Measurements from ENCODE around the gene RBP3.

The RBP3 gene

GRCh38 chr10:47359101-47359500, 10.9 kb downstream of the RBP3 start:
- DNase-seq = no peak

- DNase-seq = no peak
Observed at GRCh38 chr10:47359626-47360418, 11.7 kb downstream of the RBP3 start.

- no peak for DNase-seq
Observed at GRCh38 chr10:47360419-47361040, 12.4 kb downstream of the RBP3 start.

GRCh38 chr10:47361293-47361692, 13.1 kb downstream of the RBP3 start:
- DNase-seq = no peak

- DNase-seq = no peak
Observed at GRCh38 chr10:47362199-47362598, 14.0 kb downstream of the RBP3 start.

- DNase-seq = no peak
Observed at GRCh38 chr10:47363781-47364180, 15.6 kb downstream of the RBP3 start.

GRCh38 chr10:47364366-47364765, 16.2 kb downstream of the RBP3 start:
- DNase-seq = no peak

GRCh38 chr10:47364911-47365310, 16.7 kb downstream of the RBP3 start:
- DNase-seq = no peak

GRCh38 chr10:47365431-47366180, 17.4 kb downstream of the RBP3 start:
- DNase-seq = no peak

GRCh38 chr10:47366181-47366631, 18.0 kb downstream of the RBP3 start:
- DNase-seq = no peak

- DNase-seq = no peak
Observed at GRCh38 chr10:47366731-47367460, 18.7 kb downstream of the RBP3 start.

GRCh38 chr10:47367646-47368045, 19.5 kb downstream of the RBP3 start:
- DNase-seq = no peak

- no peak for DNase-seq
Observed at GRCh38 chr10:47368431-47369180, 20.4 kb downstream of the RBP3 start.

GRCh38 chr10:47369251-47369894, 21.2 kb downstream of the RBP3 start:
- DNase-seq = no peak

- no peak for DNase-seq
Observed at GRCh38 chr10:47370015-47370767, 22.0 kb downstream of the RBP3 start.

- DNase-seq = no peak
Observed at GRCh38 chr10:47370878-47371277, 22.7 kb downstream of the RBP3 start.

GRCh38 chr10:47371629-47372485, 23.7 kb downstream of the RBP3 start:
- DNase-seq = no peak

GRCh38 chr10:47372726-47373125, 24.6 kb downstream of the RBP3 start:
- no peak for DNase-seq
